IMR-90 (cell line): ENCODE data around the gene TUFM. TPM values are rescaled to one million over a fixed set of nuclear protein-coding genes. Genes with fewer than 3 reads are reported as not detected.
"Not testable (repeated sequence)": the region's sequence is repeated elsewhere in the genome, so short reads cannot be mapped to it uniquely, and the experiment has no call there.

Experiments
- ATAC-seq: fragments of 200-7000 bp; cut with Tn5 transposase; 2 replicates; pipeline ENCODE4 v1.9.1; 2020; ENCODE audit warnings: low read depth, mild to moderate bottlenecking, moderate library complexity
- BruUV-seq: library from RNA; stranded (reverse); fragments of 400-500 nt; replicated peaks from 2 replicates; lab custom pipeline; 2021; lab: Mats Ljungman, UMichigan
- CTCF ChIA-PET: fragments of 300-600 bp; formaldehyde crosslinking; extraction: SDS; loops from one replicate; lab custom pipeline; 2021; ENCODE audit warnings: antibody characterized with exemption; lab: Yijun Ruan, JAX
- POLR2A ChIA-PET: fragments of 300-600 bp; sonication (Branson Sonifier 250); formaldehyde crosslinking; loops from one replicate; lab custom pipeline; 2022; ENCODE audit warnings: antibody characterized with exemption; ENCODE audit not compliant: unreplicated experiment; lab: Charles Lee
- DNase-seq: peaks from one replicate; pipeline ENCODE4 v3.0.0; 2013
- H2AFZ ChIP-seq: replicated peaks from 2 replicates; pipeline ENCODE3; 2013; ENCODE audit warnings: low read length, mild to moderate bottlenecking; ENCODE audit not compliant: poor library complexity
- H2AK5ac ChIP-seq: 2 replicates; pipeline ENCODE4 v1.6.1; 2013; ENCODE audit warnings: low read depth, low read length, inconsistent platforms
- H2AK9ac ChIP-seq: replicated peaks from 2 replicates; pipeline ENCODE3; 2013; ENCODE audit warnings: mild to moderate bottlenecking, low read depth, low read length, moderate library complexity; ENCODE audit not compliant: poor library complexity
- H2BK120ac ChIP-seq: 2 replicates; pipeline ENCODE4 v1.6.1; 2013; ENCODE audit warnings: low read depth, low read length, inconsistent platforms
- H2BK15ac ChIP-seq: 3 replicates; pipeline ENCODE4 v1.6.1; 2013; ENCODE audit warnings: low read depth, low read length, inconsistent platforms
- H2BK20ac ChIP-seq: 2 replicates; pipeline ENCODE4 v1.6.1; 2013; ENCODE audit warnings: low read depth, mild to moderate bottlenecking, inconsistent platforms, low read length, moderate library complexity
- H2BK5ac ChIP-seq: 2 replicates; pipeline ENCODE4 v1.6.1; 2013; ENCODE audit warnings: mild to moderate bottlenecking, low read depth, low read length, inconsistent platforms; ENCODE audit not compliant: poor library complexity, severe bottlenecking
- H3K14ac ChIP-seq: replicated peaks from 2 replicates; pipeline ENCODE4 v1.6.1; 2013; ENCODE audit warnings: low read depth, low read length, inconsistent platforms
- H3K18ac ChIP-seq: 2 replicates; pipeline ENCODE4 v1.6.1; 2013; ENCODE audit warnings: low read depth, low read length, control low read depth
- H3K23ac ChIP-seq: 2 replicates; pipeline ENCODE4 v1.6.1; 2013; ENCODE audit warnings: low read depth, low read length, inconsistent platforms
- H3K27ac ChIP-seq: 2 replicates; pipeline ENCODE4 v1.5.1; 2013; ENCODE audit warnings: mild to moderate bottlenecking, control low read depth, low read length; ENCODE audit not compliant: insufficient read depth
- H3K27me3 ChIP-seq: 2 replicates; pipeline ENCODE4 v1.6.1; 2013; ENCODE audit warnings: low read length; ENCODE audit not compliant: control insufficient read depth, insufficient read depth
- H3K36me3 ChIP-seq: 2 replicates; pipeline ENCODE4 v1.6.1; 2013; ENCODE audit warnings: low read length, mixed read lengths; ENCODE audit not compliant: control insufficient read depth, insufficient read depth
- H3K4ac ChIP-seq: 2 replicates; pipeline ENCODE4 v1.6.1; 2013; ENCODE audit warnings: low read depth, low read length, inconsistent platforms
- H3K4me1 ChIP-seq: 2 replicates; pipeline ENCODE4 v1.6.1; 2013; ENCODE audit warnings: low read length, mixed read lengths; ENCODE audit not compliant: control insufficient read depth, insufficient read depth
- H3K4me2 ChIP-seq: 2 replicates; pipeline ENCODE4 v1.6.1; 2013; ENCODE audit warnings: low read depth, mild to moderate bottlenecking, control low read depth, low read length, moderate library complexity
- H3K4me3 ChIP-seq: 2 replicates; pipeline ENCODE4 v1.5.1; 2013; ENCODE audit warnings: low read depth, mild to moderate bottlenecking, control low read depth, low read length, moderate library complexity; ENCODE audit not compliant: insufficient read depth
- H3K56ac ChIP-seq: 2 replicates; pipeline ENCODE4 v1.6.1; 2013; ENCODE audit warnings: low read length, inconsistent platforms; ENCODE audit not compliant: insufficient read depth; ENCODE audit errors: extremely low read depth
- H3K79me1 ChIP-seq, 2 experiments: 2 replicates each; pipeline ENCODE4 v1.6.1; 2013; ENCODE audit warnings: low read length in 2 of 2, inconsistent platforms in 1 of 2, low read depth in 1 of 2
- H3K9ac ChIP-seq: 2 replicates; pipeline ENCODE4 v1.6.1; 2013; ENCODE audit warnings: low read depth, low read length, control low read depth
- H3K9me1 ChIP-seq: 2 replicates; pipeline ENCODE4 v1.6.1; 2013; ENCODE audit warnings: low read length, inconsistent platforms; ENCODE audit not compliant: insufficient read depth
- H3K9me3 ChIP-seq: 2 replicates; pipeline ENCODE4 v1.6.1; 2013; ENCODE audit warnings: low read length; ENCODE audit not compliant: control insufficient read depth, insufficient read depth
- H4K20me1 ChIP-seq: 2 replicates; pipeline ENCODE4 v1.6.1; 2013; ENCODE audit warnings: low read length, inconsistent platforms; ENCODE audit not compliant: insufficient read depth
- H4K5ac ChIP-seq: 2 replicates; pipeline ENCODE4 v1.6.1; 2013; ENCODE audit warnings: mild to moderate bottlenecking, low read depth, low read length, control low read depth
- H4K8ac ChIP-seq, 2 experiments: 2 replicates each; pipeline ENCODE4 v1.6.1; 2013; ENCODE audit warnings: low read depth in 2 of 2, low read length in 2 of 2, control low read depth in 1 of 2, inconsistent platforms in 1 of 2
- H4K91ac ChIP-seq: 2 replicates; pipeline ENCODE4 v1.6.1; 2013; ENCODE audit warnings: low read depth, low read length, inconsistent platforms; ENCODE audit not compliant: insufficient read depth
- BHLHE40 ChIP-seq: fragments of 150-350 bp; IDR thresholded peaks from 2 replicates; pipeline ENCODE4 v1.6.1; 2016; ENCODE audit warnings: mild to moderate bottlenecking, low read depth, low read length
- CEBPB ChIP-seq: IDR thresholded peaks from 2 replicates; pipeline ENCODE4 v1.6.1; 2012; ENCODE audit warnings: low read depth, low read length, improper control_type of control experiment
- CHD1 ChIP-seq: IDR thresholded peaks from 2 replicates; pipeline ENCODE4 v1.6.1; 2012; ENCODE audit warnings: low read depth, low read length, improper control_type of control experiment
- CTCF ChIP-seq: conservative IDR thresholded peaks from 2 replicates; pipeline ENCODE4 v1.5.1; 2012; ENCODE audit warnings: mild to moderate bottlenecking, low read depth, low read length, improper control_type of control experiment
- MAFK ChIP-seq: IDR thresholded peaks from 2 replicates; pipeline ENCODE4 v1.6.1; 2012; ENCODE audit warnings: low read depth, low read length, improper control_type of control experiment
- NFE2L2 ChIP-seq: fragments of 150-350 bp; IDR thresholded peaks from 2 replicates; pipeline ENCODE4 v1.6.1; 2016; ENCODE audit warnings: low read depth, mild to moderate bottlenecking, low read length
- POLR2A ChIP-seq: IDR thresholded peaks from 2 replicates; pipeline ENCODE4 v1.6.1; 2012; ENCODE audit warnings: mild to moderate bottlenecking, low read depth, low read length
- WGBS, 2 experiments: methylation state at CpG; one replicate each; pipeline versions ENCODE4 v1.1.5 to v1.1.7; 2013; ENCODE audit warnings: missing lambda C conversion rate in 2 of 2; ENCODE audit not compliant: insufficient read length in 1 of 2; ENCODE audit errors: extremely low coverage in 2 of 2; 5-methylcytosine and 5-hydroxymethylcytosine counted together
- dilution Hi-C: fragments of 300-500 bp; cut with HindIII; formaldehyde crosslinking; loops from one replicate; pipeline ENCODE4 v1.14.3; 2018; ENCODE audit warnings: low sequenced_read_pairs; ENCODE audit not compliant: unreplicated experiment
- in situ Hi-C: fragments of 300-500 bp; cut with MboI; formaldehyde crosslinking; loops from 3 replicates; pipeline ENCODE4 v1.14.3; 2019; ENCODE audit warnings: low sequenced_read_pairs, inconsistent platforms, mixed read lengths
- intact Hi-C: fragments of 100-400 bp; cut with micrococcal nuclease; formaldehyde crosslinking; loops from 2 replicates; pipeline ENCODE4 v1.10.0; 2022
- polyA plus RNA-seq, 3 experiments: library from polyadenylated mRNA; depleted of rRNA; stranded (reverse); fragments of >200 nt; gene quantifications; 2 replicates each; pipeline ENCODE4 v1.2.3, GENCODE V29; 2012; ENCODE audit warnings: low replicate concordance in 1 of 3
- total RNA-seq: library from RNA; depleted of rRNA; stranded (reverse); fragments of >200 nt; gene quantifications from 2 replicates; pipeline ENCODE4 v1.2.3, GENCODE V29; 2012

Gene TUFM
- total and polyA plus RNA-seq, 2 of the 4 experiments (the other 2 are of a cell fraction), result 80.3 to 126 TPM

- peaks cover 11% of the 10 kb centered on the region for H4K20me1 ChIP-seq
- H3K9me1 ChIP-seq, result peaks cover 4% of the 10 kb centered on the region; the same call in 1 of the 2 replicates
- H4K8ac ChIP-seq, result no peak overlapping the region
- H3K36me3 ChIP-seq, result peaks cover 56% of the 10 kb centered on the region
- no peak overlapping the region for H2AFZ ChIP-seq
- no peak overlapping the region for H2BK20ac ChIP-seq
- WGBS, 2 experiments, result 85% methylated on average over 3 of the region's 11 CpGs; no CpG with 5 or more reads in 1 of the 2 experiments
- DNase-seq (no peak), ATAC-seq (no peak)
- H3K27me3 ChIP-seq, result no peaks in the 10 kb centered on the region
- no peaks in the 10 kb centered on the region for H3K9me3 ChIP-seq
- H4K5ac ChIP-seq, result no peak overlapping the region
- H3K27ac ChIP-seq, result no peak overlapping the region
- ChIA-PET CTCF (no interaction called here), POLR2A (no interaction called here)
- dilution Hi-C loops, result no loop called here
- no TSS peak for BruUV-seq
- no peak overlapping the region for H2BK15ac ChIP-seq
- no peak overlapping the region for H4K91ac ChIP-seq
- H3K4me1 ChIP-seq, result peaks cover 5% of the 10 kb centered on the region; the same call in 1 of the 2 replicates
- in situ Hi-C loops, result no loop called here
- no peak overlapping the region for H3K23ac ChIP-seq
- H3K4me2 ChIP-seq, result no peak overlapping the region
- H3K14ac ChIP-seq, result no peak overlapping the region
- H2AK9ac ChIP-seq, result no peak overlapping the region
- H2BK120ac ChIP-seq, result no peak overlapping the region
- H2BK5ac ChIP-seq, result no peak overlapping the region
- H3K79me1 ChIP-seq, result peaks cover 18 to 43% of the 10 kb centered on the region in 2 experiments; a peak in 3 of 4 replicates
- H3K4me3 ChIP-seq, result no peak overlapping the region
- no peak overlapping the region for H3K18ac ChIP-seq
- intact Hi-C loops, result no loop called here
- no peak overlapping the region for H3K9ac ChIP-seq
- TF ChIP-seq CEBPB, result no peak
- no peak for TF ChIP-seq CTCF
- no peak for TF ChIP-seq MAFK
- TF ChIP-seq BHLHE40, result no peak
- TF ChIP-seq NFE2L2, result no peak
- TF ChIP-seq CHD1, result no peak
- no peak for TF ChIP-seq POLR2A
- H3K56ac ChIP-seq, result no peak overlapping the region
- no peak overlapping the region for H3K4ac ChIP-seq
- no peak overlapping the region for H2AK5ac ChIP-seq
Observed at GRCh38 chr16:28869201-28869600, 23.1 kb upstream of the TUFM start.

GRCh38 chr16:28867646-28868045 lies 21.5 kb upstream of the TUFM start:
- H3K9me1 ChIP-seq, H3K23ac ChIP-seq, H4K5ac ChIP-seq, H2BK5ac ChIP-seq, H3K9me3 ChIP-seq, POLR2A ChIA-PET, H3K9ac ChIP-seq, H3K27me3 ChIP-seq, H3K4me3 ChIP-seq, H2BK120ac ChIP-seq, H3K14ac ChIP-seq, H4K8ac ChIP-seq, CTCF ChIA-PET, intact Hi-C loops, H3K4ac ChIP-seq, H3K4me1 ChIP-seq, dilution Hi-C loops, H2BK20ac ChIP-seq, H2AK5ac ChIP-seq, BruUV-seq, ATAC-seq, H3K18ac ChIP-seq, DNase-seq, H2BK15ac ChIP-seq, H4K91ac ChIP-seq, H3K4me2 ChIP-seq, H2AFZ ChIP-seq, H2AK9ac ChIP-seq, H3K27ac ChIP-seq, in situ Hi-C loops, H3K56ac ChIP-seq: not testable (repeated sequence)
- H4K20me1 ChIP-seq, result peaks cover 12% of the 10 kb centered on the region
- WGBS, 2 experiments, result 98% methylated on average over 7 of the region's 9 CpGs; no CpG with 5 or more reads in 1 of the 2 experiments
- H3K79me1 ChIP-seq, result peaks cover 20 to 50% of the 10 kb centered on the region in 2 experiments; a peak in 3 of 4 replicates
- peaks cover 46% of the 10 kb centered on the region for H3K36me3 ChIP-seq
